Measurements from ENCODE around the gene C22orf39. TPM values are rescaled to one million over a fixed set of nuclear protein-coding genes. Genes with fewer than 3 reads are reported as not detected.

Gene C22orf39
- total and polyA plus RNA-seq, 5 donors from 2014 or later: 37.2 to 73.0 (median 58.6) TPM

GRCh38 chr22:19479355-19480172, 32.1 kb upstream of the C22orf39 start, which contains the start of gene CDC45:
Gene CDC45, plus strand, starts transcription at chr22:19479920. Its CDS starts 49 bp downstream, at chr22:19479969.
- Histone ChIP-seq H3K36me3 (ENCODE audit: control insufficient read depth, insufficient read depth, low read length) (peaks cover 13% of the 10 kb centered on the region), H3K4me3 (ENCODE audit: low read depth, low read length) (peak within 1 kb of the TSS; percentile 99), H3K4me1 (ENCODE audit: control insufficient read depth, insufficient read depth, low read length, poor library complexity, severe bottlenecking) (peaks cover 31% of the 10 kb centered on the region), H3K9me3 (ENCODE audit: control insufficient read depth in 2 of 2, low read length in 2 of 2) (no peaks in the 10 kb centered on the region), H3K27ac (ENCODE audit: insufficient read depth, low read length, poor library complexity, severe bottlenecking) (peak within 1 kb of the TSS; percentile 99), H3K27me3 (ENCODE audit: control insufficient read depth, insufficient read depth, low read length) (no peaks in the 10 kb centered on the region)
- DNase-seq: peak; percentile 94 to 99 (median 96)
- peak; percentile 89 to 91 for ATAC-seq (ENCODE audit: low read depth in 2 of 2)
- peak within 1 kb of the TSS; percentile 100 for H3K27ac Mint-ChIP-seq
- peaks cover 17 to 41% (median 33%) of the 10 kb centered on the region in 4 donors for H3K4me1 Mint-ChIP-seq
- H3K27me3 Mint-ChIP-seq: no peaks in the 10 kb centered on the region
- peaks cover 4% of the 10 kb centered on the region for H3K36me3 Mint-ChIP-seq
- peak within 1 kb of the TSS; percentile 95 to 98 (median 96) for H3K4me3 Mint-ChIP-seq
- no peaks in the 10 kb centered on the region for H3K9me3 Mint-ChIP-seq

- no peaks in the 10 kb centered on the region for H3K27me3 Mint-ChIP-seq
- H3K27ac Mint-ChIP-seq: peak within 1 kb of the TSS; percentile 100
- Histone ChIP-seq H3K9me3 (ENCODE audit: control insufficient read depth in 2 of 2, low read length in 2 of 2) (no peaks in the 10 kb centered on the region), H3K4me3 (ENCODE audit: low read depth, low read length) (peak within 1 kb of the TSS; percentile 99), H3K27me3 (ENCODE audit: control insufficient read depth, insufficient read depth, low read length) (no peaks in the 10 kb centered on the region), H3K4me1 (ENCODE audit: control insufficient read depth, insufficient read depth, low read length, poor library complexity, severe bottlenecking) (peaks cover 31% of the 10 kb centered on the region), H3K36me3 (ENCODE audit: control insufficient read depth, insufficient read depth, low read length) (peaks cover 15% of the 10 kb centered on the region), H3K27ac (ENCODE audit: insufficient read depth, low read length, poor library complexity, severe bottlenecking) (peak within 1 kb of the TSS; percentile 99)
- H3K9me3 Mint-ChIP-seq: no peaks in the 10 kb centered on the region
- DNase-seq: peak; percentile 78 to 88 (median 88)
- H3K36me3 Mint-ChIP-seq: peaks cover 6% of the 10 kb centered on the region
- peaks cover 17 to 43% (median 33%) of the 10 kb centered on the region in 4 donors for H3K4me1 Mint-ChIP-seq
- peak; percentile 45 to 47 for ATAC-seq (ENCODE audit: low read depth in 2 of 2)
- peak within 1 kb of the TSS; percentile 95 to 100 (median 96) for H3K4me3 Mint-ChIP-seq
Observed at GRCh38 chr22:19478901-19479354, 31.4 kb upstream of the C22orf39 start, which contains the start of gene UFD1. Gene UFD1, minus strand, starts transcription at chr22:19479193. Its CDS starts 108 bp downstream, at chr22:19479085.

GRCh38 chr22:19478045-19478900, 30.8 kb upstream of the C22orf39 start:
- H3K4me1 ChIP-seq (ENCODE audit: control insufficient read depth, insufficient read depth, low read length, poor library complexity, severe bottlenecking): peaks cover 31% of the 10 kb centered on the region
- peak overlapping the region; percentile 94 for H3K4me3 ChIP-seq (ENCODE audit: low read depth, low read length)
- peak overlapping the region; percentile 95 to 100 (median 96) for H3K4me3 Mint-ChIP-seq
- ATAC-seq (ENCODE audit: low read depth in 2 of 2) (no peak), DNase-seq (peak in 2 of 3 donors; percentile 39 to 56)
- H3K27ac ChIP-seq (ENCODE audit: insufficient read depth, low read length, poor library complexity, severe bottlenecking): peak overlapping the region; percentile 99
- peaks cover 17 to 45% (median 33%) of the 10 kb centered on the region in 4 donors for H3K4me1 Mint-ChIP-seq
- H3K27ac Mint-ChIP-seq: peak overlapping the region; percentile 83 to 100 (median 92)
- H3K27me3 ChIP-seq (ENCODE audit: control insufficient read depth, insufficient read depth, low read length): no peaks in the 10 kb centered on the region
- no peaks in the 10 kb centered on the region for H3K9me3 ChIP-seq (ENCODE audit: control insufficient read depth in 2 of 2, low read length in 2 of 2)
- peaks cover 8% of the 10 kb centered on the region for H3K36me3 Mint-ChIP-seq
- H3K36me3 ChIP-seq (ENCODE audit: control insufficient read depth, insufficient read depth, low read length): peaks cover 22% of the 10 kb centered on the region
- H3K9me3 Mint-ChIP-seq: no peaks in the 10 kb centered on the region
- no peaks in the 10 kb centered on the region for H3K27me3 Mint-ChIP-seq

- Mint-ChIP-seq H3K4me3 (peak overlapping the region; percentile 95 to 100 (median 96)), H3K9me3 (no peaks in the 10 kb centered on the region), H3K36me3 (peaks cover 8% of the 10 kb centered on the region), H3K4me1 (peaks cover 17 to 45% (median 33%) of the 10 kb centered on the region in 4 donors), H3K27me3 (no peaks in the 10 kb centered on the region), H3K27ac (peak overlapping the region; percentile 83 to 100 (median 92))
- Histone ChIP-seq H3K9me3 (ENCODE audit: control insufficient read depth in 2 of 2, low read length in 2 of 2) (no peaks in the 10 kb centered on the region), H3K36me3 (ENCODE audit: control insufficient read depth, insufficient read depth, low read length) (peaks cover 30% of the 10 kb centered on the region), H3K4me3 (ENCODE audit: low read depth, low read length) (peak overlapping the region; percentile 94), H3K27me3 (ENCODE audit: control insufficient read depth, insufficient read depth, low read length) (no peaks in the 10 kb centered on the region), H3K4me1 (ENCODE audit: control insufficient read depth, insufficient read depth, low read length, poor library complexity, severe bottlenecking) (peaks cover 31% of the 10 kb centered on the region), H3K27ac (ENCODE audit: insufficient read depth, low read length, poor library complexity, severe bottlenecking) (peak overlapping the region; percentile 99)
- ATAC-seq (ENCODE audit: low read depth in 2 of 2): no peak
- DNase-seq: peak in 2 of 3 donors; percentile 24 to 54
Observed at GRCh38 chr22:19477321-19478044, 30.0 kb upstream of the C22orf39 start.

- Histone ChIP-seq H3K4me3 (ENCODE audit: low read depth, low read length) (no peak overlapping the region), H3K27ac (ENCODE audit: insufficient read depth, low read length, poor library complexity, severe bottlenecking) (no peak overlapping the region), H3K36me3 (ENCODE audit: control insufficient read depth, insufficient read depth, low read length) (peaks cover 44% of the 10 kb centered on the region), H3K4me1 (ENCODE audit: control insufficient read depth, insufficient read depth, low read length, poor library complexity, severe bottlenecking) (peaks cover 31% of the 10 kb centered on the region), H3K27me3 (ENCODE audit: control insufficient read depth, insufficient read depth, low read length) (no peaks in the 10 kb centered on the region), H3K9me3 (ENCODE audit: control insufficient read depth in 2 of 2, low read length in 2 of 2) (no peaks in the 10 kb centered on the region)
- Mint-ChIP-seq H3K4me3 (peak overlapping the region in 1 of 4 donors; percentile 39), H3K27ac (peak overlapping the region in 2 of 3 donors; percentile 49 to 56), H3K4me1 (peaks cover 17 to 47% (median 37%) of the 10 kb centered on the region in 4 donors), H3K9me3 (no peaks in the 10 kb centered on the region), H3K27me3 (no peaks in the 10 kb centered on the region), H3K36me3 (peaks cover 16% of the 10 kb centered on the region)
- ATAC-seq (ENCODE audit: low read depth in 2 of 2): no peak
- DNase-seq: no peak
Observed at GRCh38 chr22:19476023-19476422, 28.5 kb upstream of the C22orf39 start.

- Mint-ChIP-seq H3K4me3 (peak overlapping the region in 1 of 4 donors; percentile 34), H3K9me3 (no peaks in the 10 kb centered on the region), H3K36me3 (peaks cover 32% of the 10 kb centered on the region), H3K27ac (peak overlapping the region in 1 of 3 donors; percentile 76), H3K27me3 (no peaks in the 10 kb centered on the region), H3K4me1 (peaks cover 13 to 42% (median 29%) of the 10 kb centered on the region in 4 donors)
- DNase-seq (no peak), ATAC-seq (ENCODE audit: low read depth in 2 of 2) (no peak)
- peaks cover 26% of the 10 kb centered on the region for H3K4me1 ChIP-seq (ENCODE audit: control insufficient read depth, insufficient read depth, low read length, poor library complexity, severe bottlenecking)
- no peaks in the 10 kb centered on the region for H3K9me3 ChIP-seq (ENCODE audit: control insufficient read depth in 2 of 2, low read length in 2 of 2)
- no peak overlapping the region for H3K4me3 ChIP-seq (ENCODE audit: low read depth, low read length)
- no peaks in the 10 kb centered on the region for H3K27me3 ChIP-seq (ENCODE audit: control insufficient read depth, insufficient read depth, low read length)
- peaks cover 69% of the 10 kb centered on the region for H3K36me3 ChIP-seq (ENCODE audit: control insufficient read depth, insufficient read depth, low read length)
- no peak overlapping the region for H3K27ac ChIP-seq (ENCODE audit: insufficient read depth, low read length, poor library complexity, severe bottlenecking)
Observed at GRCh38 chr22:19473578-19473977, 26.1 kb upstream of the C22orf39 start.

GRCh38 chr22:19472233-19472632, 24.7 kb upstream of the C22orf39 start:
- ATAC-seq (ENCODE audit: low read depth in 2 of 2) (no peak), DNase-seq (no peak)
- Mint-ChIP-seq H3K4me3 (peak overlapping the region in 1 of 4 donors; percentile 35), H3K27ac (no peak overlapping the region), H3K36me3 (peaks cover 45% of the 10 kb centered on the region), H3K27me3 (peaks cover 3% of the 10 kb centered on the region), H3K9me3 (no peaks in the 10 kb centered on the region), H3K4me1 (peaks cover 5 to 31% (median 19%) of the 10 kb centered on the region in 4 donors)
- Histone ChIP-seq H3K27me3 (ENCODE audit: control insufficient read depth, insufficient read depth, low read length) (no peaks in the 10 kb centered on the region), H3K9me3 (ENCODE audit: control insufficient read depth in 2 of 2, low read length in 2 of 2) (no peaks in the 10 kb centered on the region), H3K27ac (ENCODE audit: insufficient read depth, low read length, poor library complexity, severe bottlenecking) (no peak overlapping the region), H3K36me3 (ENCODE audit: control insufficient read depth, insufficient read depth, low read length) (peaks cover 82% of the 10 kb centered on the region), H3K4me3 (ENCODE audit: low read depth, low read length) (no peak overlapping the region), H3K4me1 (ENCODE audit: control insufficient read depth, insufficient read depth, low read length, poor library complexity, severe bottlenecking) (peaks cover 16% of the 10 kb centered on the region)
